HG02623 (cell line): ENCODE data around the gene ARHGAP33.

Experiments
- ATAC-seq: cut with Tn5 transposase; IDR thresholded peaks from one replicate; pipeline ENCODE4 v1.9.1; 2021; ENCODE audit warnings: moderate library complexity; ENCODE audit not compliant: unreplicated experiment

The ARHGAP33 gene

DNA sequence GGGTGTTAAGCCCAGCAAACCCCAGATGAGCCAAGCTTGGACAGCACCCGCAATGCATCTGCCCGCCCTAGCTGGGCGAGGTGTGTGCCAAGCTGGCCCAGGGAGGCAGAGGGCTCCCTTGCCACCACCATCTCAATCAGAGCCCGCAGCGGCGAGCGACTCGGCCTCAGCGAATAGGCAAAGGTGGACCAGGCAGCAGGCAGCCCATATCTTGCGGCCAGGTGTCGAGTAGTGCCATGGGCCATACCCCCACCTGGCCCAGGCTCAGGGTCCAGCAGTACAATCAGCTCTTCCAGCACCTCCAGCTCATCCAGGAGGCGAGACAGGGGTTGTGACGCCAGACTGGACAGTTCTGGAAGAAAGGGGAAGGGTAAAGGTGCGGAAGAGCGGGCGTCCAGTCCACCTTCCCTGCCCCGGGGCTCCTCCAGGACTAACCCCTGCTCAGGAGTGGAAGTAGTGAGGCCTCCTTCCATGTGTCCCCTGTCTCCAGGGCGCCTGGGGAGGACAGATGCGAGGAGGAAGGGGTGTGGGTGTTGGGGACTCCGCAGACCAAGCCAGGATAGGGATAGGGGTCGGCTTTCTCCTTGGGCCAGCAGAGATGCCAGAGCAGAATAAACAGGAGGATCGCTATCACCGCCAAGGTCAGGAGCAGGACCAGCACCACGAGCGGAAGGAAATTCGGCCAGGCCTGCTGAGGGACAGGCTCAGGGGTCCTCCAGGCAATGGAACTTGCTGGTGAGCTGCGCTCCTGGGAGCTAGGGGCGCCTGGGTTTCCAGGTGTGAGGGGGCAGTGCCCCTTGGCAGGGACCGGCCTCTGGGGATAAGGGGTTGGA lies 35.9 kb upstream of the ARHGAP33 start:
- no peak for ATAC-seq

DNA sequence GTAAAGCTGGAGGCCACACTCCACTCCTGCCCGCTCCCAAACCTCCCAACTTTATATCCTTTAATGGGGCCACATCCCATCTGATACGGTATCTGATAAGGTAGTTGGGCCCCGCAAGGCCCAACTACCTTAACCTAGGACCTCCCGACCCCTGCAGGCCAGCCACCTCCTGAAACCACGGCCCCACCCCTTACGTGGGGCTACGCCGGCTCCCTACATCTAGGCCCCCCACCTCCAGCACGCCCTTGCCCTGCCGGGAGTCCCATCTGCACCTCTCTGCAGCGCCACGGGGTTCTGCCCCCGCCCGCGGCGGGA lies 35.3 kb upstream of the ARHGAP33 start:
- ATAC-seq, result peak; percentile 8

DNA sequence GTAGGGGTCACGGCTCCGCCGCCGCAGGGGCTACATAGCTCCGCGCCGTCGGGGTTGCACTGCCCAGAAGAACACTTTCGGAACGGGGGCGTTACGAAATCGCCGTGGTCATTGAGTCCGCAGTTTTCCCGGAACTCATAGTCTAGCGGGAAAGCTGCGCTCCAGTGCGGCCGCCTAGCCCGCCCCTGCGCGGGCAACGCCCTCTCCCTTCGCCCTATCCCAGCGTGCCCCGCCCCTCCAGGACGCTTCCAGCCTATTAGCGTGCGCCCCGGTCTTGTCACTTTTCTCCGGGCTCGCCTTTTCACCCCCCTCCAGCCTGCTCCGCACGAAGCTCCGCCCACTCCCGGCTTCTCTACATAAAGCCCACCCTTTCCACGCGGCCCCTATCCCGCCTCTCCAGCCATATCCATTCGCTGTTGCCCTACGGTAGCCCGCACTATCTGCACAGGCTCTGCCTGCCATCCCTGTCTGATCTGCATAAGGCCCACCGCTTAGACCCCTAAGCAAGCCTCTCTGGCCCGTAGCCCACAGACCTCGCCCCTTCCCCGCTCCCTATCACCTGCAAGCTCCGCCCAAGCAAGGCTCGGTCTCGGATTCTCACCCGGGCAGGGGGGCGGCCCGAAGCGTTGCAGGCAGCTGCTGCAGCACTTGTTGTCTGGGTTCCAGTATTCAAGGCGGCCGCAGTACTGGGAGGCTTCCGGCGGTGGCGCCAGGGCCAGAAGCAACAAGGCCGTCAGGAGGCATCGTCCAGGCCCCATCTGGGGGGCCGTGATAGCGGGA lies 34.8 kb upstream of the ARHGAP33 start:
- peak; percentile 56 for ATAC-seq

DNA sequence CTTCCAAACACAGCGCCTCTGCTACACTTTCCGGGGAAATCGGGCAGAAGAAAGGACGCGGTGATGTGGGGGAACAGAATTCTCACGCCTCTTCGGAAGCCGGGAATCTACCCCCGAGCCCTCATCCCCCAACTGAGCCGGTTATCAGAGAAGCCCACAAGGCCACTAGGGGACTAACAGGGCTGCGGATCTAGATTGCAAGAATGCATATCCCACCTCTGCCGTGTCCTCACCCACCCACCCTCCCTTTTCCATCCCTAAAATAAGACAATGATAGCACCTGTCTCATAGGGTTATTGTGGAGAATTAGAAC lies 34.2 kb upstream of the ARHGAP33 start:
- no peak for ATAC-seq

DNA sequence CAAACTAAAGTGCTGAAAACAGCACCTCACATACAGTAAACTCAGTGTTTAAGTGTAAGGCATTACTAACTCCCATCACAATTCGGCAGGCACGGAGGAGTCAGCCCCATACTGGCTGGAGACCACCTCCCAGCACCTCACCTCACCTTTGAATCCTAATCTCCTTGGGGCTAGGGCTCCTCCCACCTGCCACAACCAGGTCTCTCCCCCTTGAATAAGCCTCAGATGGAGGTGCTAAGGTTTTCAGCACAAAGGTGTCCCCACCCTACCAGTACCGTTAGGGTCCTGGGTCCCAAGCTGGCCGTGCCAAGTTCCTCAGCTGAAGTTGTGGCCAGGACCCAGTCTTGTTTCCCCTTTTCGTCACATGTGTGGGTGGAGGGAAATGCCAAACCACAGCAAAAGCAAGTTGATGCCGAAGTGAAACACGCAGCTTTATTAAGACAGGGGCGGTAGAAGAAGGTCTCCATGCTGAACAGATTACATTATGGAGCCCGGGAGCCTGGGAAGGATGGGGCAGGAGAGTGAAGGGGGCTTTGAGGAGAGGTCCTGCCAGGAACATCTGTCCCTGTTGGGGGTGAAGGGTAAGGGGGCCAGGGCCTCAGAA lies 33.1 kb upstream of the ARHGAP33 start, which contains the start of gene IGFLR1:
Gene IGFLR1 (minus strand): TSS at position 332 of the 604 bp plus-strand sequence. CDS start 1,272 bp downstream, outside the sequence.
- ATAC-seq, result no peak

DNA sequence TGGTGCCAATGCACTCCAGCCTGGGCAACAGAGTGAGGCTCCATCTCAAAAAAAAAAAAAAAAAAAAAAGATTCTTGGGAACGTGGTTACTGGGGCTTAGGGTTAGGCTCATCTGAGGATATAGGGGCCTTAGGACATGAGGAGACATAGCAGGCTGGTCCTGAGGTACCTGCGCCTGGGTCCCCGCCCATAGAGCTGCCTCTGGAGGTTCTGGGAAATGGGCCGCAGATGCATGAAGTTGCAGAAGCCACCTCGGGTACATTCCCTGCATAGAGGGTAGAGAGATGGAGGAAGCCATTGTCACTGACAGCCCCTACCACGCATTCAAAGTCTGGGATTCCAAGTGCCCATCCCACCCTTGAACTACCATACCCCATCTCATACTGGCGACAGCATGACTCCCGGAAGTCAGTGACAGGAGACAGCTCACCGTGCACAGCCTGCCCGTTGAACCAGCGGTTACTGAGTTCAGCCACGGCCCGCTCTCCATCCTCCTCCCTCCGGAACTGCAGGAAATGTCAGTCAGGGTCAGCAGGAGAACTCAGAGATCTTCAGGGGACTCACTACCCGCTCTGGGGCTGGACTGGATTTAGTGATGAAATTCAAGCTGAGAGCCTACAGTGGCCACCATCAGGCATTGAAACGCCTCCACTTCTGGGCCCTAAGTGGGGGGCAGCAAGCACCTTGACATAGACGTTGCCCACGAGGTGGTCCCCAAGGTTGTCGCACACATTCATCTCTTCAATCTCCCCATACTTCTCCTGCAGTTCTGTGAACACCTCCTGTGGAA lies 31.5 kb upstream of the ARHGAP33 start:
- no peak for ATAC-seq

DNA sequence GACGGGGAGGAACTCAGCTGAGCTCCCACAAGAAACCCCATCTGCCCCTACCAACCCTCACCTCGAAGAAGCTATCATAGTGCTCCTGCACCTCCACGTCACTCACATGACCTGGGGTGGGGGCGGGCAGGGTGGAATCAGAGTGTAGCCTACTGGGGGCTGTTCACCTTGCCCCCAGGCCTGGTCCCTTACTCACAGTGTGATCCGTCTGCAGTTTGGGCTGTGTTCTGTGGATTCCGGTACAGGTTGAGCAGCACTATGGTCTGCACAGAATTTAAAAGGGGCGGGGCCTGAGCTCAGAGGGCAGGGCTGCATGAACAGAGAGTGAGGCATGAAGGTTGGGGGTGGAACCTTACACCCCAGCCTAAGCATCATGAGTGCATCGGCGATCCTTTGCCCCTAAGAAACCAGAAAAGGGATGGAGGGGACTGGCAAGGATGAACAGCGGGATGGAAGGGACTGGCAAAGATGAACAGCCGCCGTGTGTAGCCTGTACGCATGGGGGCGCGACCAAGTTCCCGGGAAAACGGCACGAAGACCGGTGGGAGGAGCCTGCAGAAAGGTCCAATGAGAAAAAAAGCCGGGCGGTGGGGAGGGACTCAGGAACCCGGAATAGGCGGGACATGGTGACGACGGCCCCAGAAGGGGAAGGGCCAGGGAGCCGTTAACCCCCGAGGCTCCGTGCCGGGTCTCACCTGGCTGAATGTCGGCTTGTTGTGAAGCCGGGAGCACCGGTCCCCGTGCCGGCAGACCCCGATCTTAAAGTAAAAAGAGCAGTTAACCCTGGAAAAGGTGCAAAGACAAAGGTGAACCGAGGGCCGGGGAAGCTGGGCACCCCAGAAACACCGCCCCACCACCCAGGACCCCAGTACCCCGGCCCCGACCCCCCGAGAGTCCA lies 30.7 kb upstream of the ARHGAP33 start:
- peak; percentile 29 for ATAC-seq

DNA sequence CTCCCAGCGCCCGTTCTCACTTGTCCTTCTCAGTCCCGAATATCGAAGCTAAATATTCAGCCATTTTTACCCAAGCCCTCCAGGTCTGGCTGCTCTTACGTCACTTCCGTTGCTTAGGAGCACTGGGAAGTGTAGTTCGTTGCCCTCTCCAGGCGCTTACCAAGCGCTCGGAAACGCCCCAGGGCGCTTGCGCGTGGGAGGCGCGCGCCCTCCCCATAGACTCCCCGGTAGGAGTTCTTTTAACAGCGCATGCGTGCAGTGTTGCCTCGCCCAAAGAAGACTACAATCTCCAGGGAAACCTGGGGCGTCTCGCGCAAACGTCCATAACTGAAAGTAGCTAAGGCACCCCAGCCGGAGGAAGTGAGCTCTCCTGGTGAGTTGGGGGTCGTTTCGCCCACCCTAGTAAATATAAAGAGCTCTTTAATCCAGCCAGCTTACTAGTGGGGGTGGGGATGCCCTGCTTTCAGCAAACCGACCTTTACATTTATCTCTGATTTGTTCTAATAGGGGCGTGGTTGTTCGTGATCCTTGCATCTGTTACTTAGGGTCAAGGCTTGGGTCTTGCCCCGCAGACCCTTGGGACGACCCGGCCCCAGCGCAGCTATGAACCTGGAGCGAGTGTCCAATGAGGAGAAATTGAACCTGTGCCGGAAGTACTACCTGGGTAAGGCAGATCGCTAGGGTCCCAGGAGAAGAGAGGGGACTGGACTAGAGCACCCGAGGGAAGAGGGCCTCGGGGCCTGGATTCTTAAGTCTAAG lies 29.9 kb upstream of the ARHGAP33 start, which contains the start of the genes PSENEN and U2AF1L4:
Gene PSENEN (plus strand): TSS at position 324 of the 759 bp plus-strand sequence. CDS start 280 bp downstream, at position 604.
Gene U2AF1L4 (minus strand): TSS at position 91 of the 759 bp plus-strand sequence. CDS start 27 bp downstream, at position 64.
- ATAC-seq, result peak; percentile 37

DNA sequence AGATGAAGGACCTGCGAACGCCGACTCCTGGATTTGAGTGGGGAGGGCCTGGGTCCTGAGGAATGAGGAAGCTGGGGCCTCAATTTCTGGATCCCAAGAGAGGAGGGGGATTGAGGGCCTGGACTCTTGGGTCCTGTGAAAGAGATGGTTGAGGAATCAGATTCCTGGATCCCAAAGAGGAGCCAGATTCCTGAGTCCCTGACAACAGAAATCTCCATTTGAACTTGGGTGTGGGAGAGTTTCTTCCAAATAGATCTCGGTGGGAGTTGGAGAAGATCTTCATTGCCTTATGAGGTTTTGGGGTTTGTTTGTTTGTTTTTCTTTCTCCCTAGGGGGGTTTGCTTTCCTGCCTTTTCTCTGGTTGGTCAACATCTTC lies 29.3 kb upstream of the ARHGAP33 start:
- no peak for ATAC-seq

DNA sequence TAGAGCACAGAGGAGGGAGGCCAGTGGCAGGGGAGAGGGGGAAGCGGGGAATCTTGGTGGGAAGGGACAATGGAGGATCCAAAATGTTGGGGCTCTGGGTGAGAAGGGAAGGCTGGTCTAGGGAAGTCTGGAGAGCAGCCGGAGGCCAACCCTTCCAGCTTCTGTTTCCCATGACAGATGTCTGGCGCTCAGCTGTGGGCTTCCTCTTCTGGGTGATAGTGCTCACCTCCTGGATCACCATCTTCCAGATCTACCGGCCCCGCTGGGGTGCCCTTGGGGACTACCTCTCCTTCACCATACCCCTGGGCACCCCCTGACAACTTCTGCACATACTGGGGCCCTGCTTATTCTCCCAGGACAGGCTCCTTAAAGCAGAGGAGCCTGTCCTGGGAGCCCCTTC lies 28.8 kb upstream of the ARHGAP33 start:
- no peak for ATAC-seq

DNA sequence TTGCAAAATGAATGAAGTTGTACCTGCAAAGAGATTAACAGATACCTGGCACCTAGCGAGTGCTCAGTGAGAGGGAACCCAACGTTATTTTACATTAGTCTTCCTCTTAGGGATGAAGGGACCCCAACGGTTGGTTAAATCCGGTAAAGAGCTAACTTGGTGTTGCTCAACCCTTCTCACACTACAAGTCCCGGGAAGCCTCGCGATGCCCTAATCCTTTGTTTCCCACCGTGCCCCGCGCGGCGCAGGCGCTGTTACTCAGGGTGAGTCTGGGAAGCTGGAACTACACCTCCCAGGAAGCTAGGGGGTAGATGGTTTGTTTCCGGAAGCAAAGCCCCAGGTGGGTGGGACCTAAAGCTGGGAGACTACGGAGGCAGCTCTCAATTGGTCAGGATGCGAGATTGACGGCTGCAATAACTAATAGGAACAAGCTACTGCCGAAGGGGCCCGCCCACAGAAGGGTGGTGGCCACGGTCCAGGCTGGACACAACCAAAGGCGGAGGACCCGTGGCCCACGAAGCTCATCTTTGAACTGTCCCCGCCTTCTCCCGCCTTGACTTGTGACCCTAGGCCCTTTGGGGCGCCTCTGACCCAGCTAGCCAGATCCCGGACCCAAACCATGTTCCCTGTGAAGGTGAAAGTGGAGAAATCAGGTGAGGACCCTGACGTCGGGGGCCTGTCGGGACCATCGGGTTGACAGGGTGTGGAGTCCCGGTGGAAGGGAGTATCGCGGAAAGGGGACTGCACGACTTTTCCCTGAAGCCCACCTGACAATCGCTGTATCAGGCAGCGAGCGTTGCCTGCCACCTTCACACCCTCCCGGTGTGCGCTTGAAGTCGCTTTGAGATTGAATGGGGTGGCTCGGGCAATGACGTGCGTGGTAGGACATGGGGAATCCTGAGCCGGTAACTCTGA lies 27.0 kb upstream of the ARHGAP33 start, which contains the start of gene LIN37:
Gene LIN37 (plus strand): TSS at position 471 of the 915 bp plus-strand sequence. CDS start 149 bp downstream, at position 620.
- peak; percentile 68 for ATAC-seq

DNA sequence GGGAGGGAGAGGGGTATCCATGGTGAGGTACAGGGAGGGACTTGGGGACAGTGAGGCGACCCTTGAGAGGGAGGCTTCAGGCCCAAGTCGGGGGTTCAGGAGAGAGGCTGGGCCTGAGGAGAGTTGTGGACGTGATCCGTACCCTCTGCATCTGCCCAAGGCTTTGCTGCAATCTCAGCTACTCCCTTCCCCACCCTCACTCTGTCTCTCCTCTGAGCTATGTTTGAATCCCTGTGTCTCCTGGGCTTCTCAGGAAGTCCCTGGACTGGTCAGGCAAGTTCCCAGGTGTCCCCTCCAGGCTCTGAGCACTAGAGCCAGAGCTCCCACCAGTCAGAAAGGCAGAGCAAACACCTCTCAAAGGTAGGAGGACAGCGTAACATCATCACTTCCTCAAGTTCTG lies 25.2 kb upstream of the ARHGAP33 start:
- ATAC-seq, result no peak

DNA sequence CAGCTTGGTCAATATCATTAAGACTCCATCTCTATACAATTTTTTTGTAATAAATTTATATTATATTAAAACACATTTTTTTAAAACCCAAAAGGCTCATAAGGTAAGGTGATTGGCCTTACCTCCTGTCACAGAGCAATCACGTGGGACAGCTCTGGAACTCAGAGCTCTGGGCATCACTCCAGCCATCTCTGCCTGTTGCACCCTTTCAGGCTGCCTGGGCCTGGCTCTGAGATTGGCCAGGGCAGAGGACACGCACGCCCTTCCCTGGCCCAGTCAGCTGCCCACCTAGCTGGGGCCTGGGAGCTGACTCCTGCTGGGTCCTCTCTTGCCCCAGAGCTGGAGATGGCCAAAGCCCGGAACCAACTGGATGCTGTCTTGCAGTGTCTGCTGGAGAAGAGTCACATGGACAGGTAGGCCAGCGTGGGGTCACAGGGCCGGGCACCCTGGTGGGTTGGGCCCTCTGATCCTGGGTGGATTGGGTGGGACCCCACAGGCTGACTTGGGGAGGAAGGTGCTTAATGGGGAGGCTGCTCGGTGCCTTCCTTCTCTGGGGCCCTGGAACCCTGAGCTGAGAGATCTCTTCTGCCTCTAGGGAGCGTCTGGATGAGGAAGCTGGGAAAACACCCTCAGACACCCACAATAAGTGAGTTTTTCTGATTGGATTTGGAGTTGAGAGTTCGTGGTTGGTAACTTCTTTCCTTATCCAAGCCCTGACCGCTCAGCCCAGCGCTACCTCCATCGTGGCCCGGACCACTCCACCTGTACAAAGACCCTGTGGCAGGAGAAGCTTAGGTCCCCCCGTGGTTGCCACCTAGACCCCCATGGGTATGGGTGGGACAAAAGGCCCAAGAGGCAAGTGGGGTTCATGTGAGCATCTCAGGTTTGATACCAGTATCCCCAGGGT lies 23.3 kb upstream of the ARHGAP33 start:
- ATAC-seq, result no peak

DNA sequence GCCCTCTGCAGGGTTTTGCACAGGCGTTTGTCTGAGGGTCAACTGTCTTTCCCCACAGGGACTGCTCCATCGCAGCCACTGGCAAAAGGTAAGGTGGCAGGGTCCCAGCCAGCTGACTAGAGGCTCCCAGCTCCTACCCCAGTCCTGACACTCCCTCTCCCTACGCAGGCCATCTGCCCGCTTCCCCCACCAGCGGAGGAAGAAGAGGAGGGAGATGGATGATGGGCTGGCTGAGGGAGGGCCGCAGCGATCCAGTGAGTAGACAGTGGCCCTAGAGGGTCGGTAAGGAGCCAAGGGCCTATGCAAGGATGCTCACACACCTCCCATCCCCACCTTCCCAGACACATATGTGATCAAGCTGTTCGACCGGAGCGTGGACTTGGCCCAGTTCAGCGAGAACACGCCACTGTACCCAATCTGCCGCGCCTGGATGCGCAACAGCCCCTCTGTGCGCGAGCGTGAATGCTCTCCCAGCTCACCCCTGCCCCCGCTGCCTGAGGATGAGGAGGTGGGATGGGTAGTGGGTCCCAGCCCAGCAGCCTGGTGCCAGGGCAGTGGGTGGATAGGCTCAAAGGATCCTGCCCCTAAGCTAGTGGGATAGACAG lies 22.5 kb upstream of the ARHGAP33 start:
- no peak for ATAC-seq

DNA sequence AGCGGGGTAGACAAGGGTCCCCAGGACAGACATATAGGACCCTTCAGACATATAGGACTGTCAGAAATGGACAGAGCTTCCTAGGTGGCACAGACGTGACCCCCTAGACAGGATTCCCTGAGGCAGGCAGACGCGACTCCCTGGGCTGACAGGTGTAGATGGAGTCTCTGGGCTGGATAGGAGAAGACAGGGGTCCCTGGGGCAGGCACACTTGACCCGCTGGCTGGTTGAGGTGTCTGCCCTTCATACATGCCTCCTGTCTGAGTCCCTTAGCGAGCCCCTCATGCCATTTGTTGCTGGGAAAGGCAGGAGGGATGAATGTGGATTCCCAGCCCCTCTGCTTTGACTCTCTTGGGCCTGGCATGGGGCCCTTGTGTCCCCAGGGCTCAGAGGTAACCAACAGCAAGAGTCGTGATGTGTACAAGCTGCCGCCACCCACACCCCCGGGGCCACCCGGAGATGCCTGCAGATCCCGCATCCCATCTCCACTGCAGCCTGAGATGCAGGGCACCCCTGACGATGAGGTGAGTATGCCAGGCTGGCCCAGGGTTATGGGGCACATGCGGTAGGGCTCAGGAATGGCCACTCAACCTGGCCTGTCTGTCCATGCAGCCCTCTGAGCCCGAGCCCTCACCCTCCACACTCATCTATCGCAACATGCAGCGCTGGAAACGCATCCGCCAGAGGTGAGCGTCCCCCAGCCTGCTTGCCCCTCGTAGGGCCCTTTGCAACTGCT lies 21.6 kb upstream of the ARHGAP33 start:
- no peak for ATAC-seq
